H1 (cell line): ENCODE data around the gene DCTD. TPM values are rescaled to one million over a fixed set of nuclear protein-coding genes. Genes with fewer than 3 reads are reported as not detected.

ENCODE experiments used
- CTCF ChIA-PET: fragments of 300-600 bp; sonication (Branson Sonifier 250); formaldehyde crosslinking; loops from one replicate; lab custom pipeline; 2021; ENCODE audit not compliant: partially characterized antibody; lab: Charles Lee
- POLR2A ChIA-PET: fragments of 300-600 bp; sonication (Branson Sonifier 250); formaldehyde crosslinking; loops from one replicate; lab custom pipeline; 2021; ENCODE audit warnings: inconsistent platforms; ENCODE audit not compliant: partially characterized antibody; lab: Charles Lee
- DNase-seq, 2 experiments: peaks; one replicate each; pipeline versions ENCODE4 v3.0.0 to v3.0.0-alpha.2; 2010 to 2022; ENCODE audit warnings: low spot score in 2 of 2, low read depth in 1 of 2, mixed read lengths in 1 of 2
- FAIRE-seq: peaks from 2 replicates; lab custom pipeline; 2011; peaks lifted over from hg19 to GRCh38; lab: Jason Lieb, UNC
- H2AFZ ChIP-seq: 2 replicates; pipeline ENCODE4 v1.8.1; 2012; ENCODE audit warnings: low read length, inconsistent platforms
- H2AK5ac ChIP-seq: 2 replicates; pipeline ENCODE4 v1.6.1; 2013; ENCODE audit warnings: low read depth, low read length
- H2BK120ac ChIP-seq: replicated peaks from 2 replicates; pipeline ENCODE3; 2013; ENCODE audit warnings: low read depth, low read length, inconsistent platforms
- H2BK12ac ChIP-seq: 2 replicates; pipeline ENCODE4 v1.6.1; 2013; ENCODE audit warnings: low read depth, low read length
- H2BK15ac ChIP-seq: 2 replicates; pipeline ENCODE4 v1.6.1; 2013; ENCODE audit warnings: low read length
- H2BK20ac ChIP-seq: 2 replicates; pipeline ENCODE4 v1.6.1; 2013; ENCODE audit warnings: low read length
- H2BK5ac ChIP-seq: 2 replicates; pipeline ENCODE4 v1.6.1; 2013; ENCODE audit warnings: low read depth, low read length
- H3K14ac ChIP-seq: 2 replicates; pipeline ENCODE4 v1.6.1; 2013; ENCODE audit warnings: inconsistent platforms; ENCODE audit not compliant: insufficient read length
- H3K18ac ChIP-seq: 2 replicates; pipeline ENCODE4 v1.6.1; 2013; ENCODE audit warnings: low read length; ENCODE audit errors: extremely low read depth
- H3K23ac ChIP-seq: 2 replicates; pipeline ENCODE4 v1.6.1; 2013; ENCODE audit warnings: inconsistent platforms; ENCODE audit not compliant: insufficient read length
- H3K23me2 ChIP-seq: 2 replicates; pipeline ENCODE4 v1.6.1; 2013; ENCODE audit warnings: low read depth, low read length
- H3K27ac ChIP-seq: 2 replicates; pipeline ENCODE4 v1.6.1; 2011; ENCODE audit warnings: low read depth, low read length, inconsistent platforms
- H3K27me3 ChIP-seq, 4 experiments: replicated peaks in 1 of 4; 1 replicate in 1 of 4; 2 replicates in 3 of 4; pipeline versions ENCODE4 v1.6.1 to v1.8.1; 2011 to 2013; ENCODE audit warnings: low read length in 3 of 4, mild to moderate bottlenecking in 3 of 4, inconsistent platforms in 2 of 4, mixed read lengths in 2 of 4, moderate library complexity in 1 of 4; ENCODE audit not compliant: control insufficient read depth in 3 of 4, insufficient read depth in 3 of 4; ENCODE audit errors: extremely low read depth in 1 of 4
- H3K36me3 ChIP-seq, 4 experiments: 2 replicates each; pipeline versions ENCODE4 v1.6.1 to v1.8.1; 2011 to 2013; ENCODE audit warnings: mild to moderate bottlenecking in 4 of 4, low read length in 3 of 4, moderate library complexity in 2 of 4, control low read depth in 1 of 4, inconsistent platforms in 1 of 4; ENCODE audit not compliant: insufficient read depth in 4 of 4, control insufficient read depth in 2 of 4
- H3K4ac ChIP-seq: replicated peaks from 2 replicates; pipeline ENCODE3; 2013; ENCODE audit warnings: low read length, low read depth, mixed read lengths, inconsistent platforms; ENCODE audit not compliant: insufficient read length
- H3K4me1 ChIP-seq, 4 experiments: replicated peaks in 1 of 4; 1 replicate in 1 of 4; 2 replicates in 3 of 4; pipeline versions ENCODE4 v1.6.1 to v1.8.1; 2011 to 2013; ENCODE audit warnings: low read length in 3 of 4, inconsistent platforms in 2 of 4, mixed read lengths in 1 of 4; ENCODE audit not compliant: insufficient read depth in 4 of 4, control insufficient read depth in 3 of 4
- H3K4me2 ChIP-seq, 2 experiments: 2 replicates each; pipeline versions ENCODE4 v1.6.1 to v1.8.1; 2011 to 2013; ENCODE audit warnings: low read depth in 2 of 2, low read length in 2 of 2, control low read depth in 1 of 2, inconsistent platforms in 1 of 2, mild to moderate bottlenecking in 1 of 2; ENCODE audit not compliant: insufficient read depth in 1 of 2
- H3K4me3 ChIP-seq, 4 experiments: fragments of 200-600, 300-600 bp in 1 of 4; sonication (generic), shearing (Covaris generic), sonication (Bioruptor Twin) in 1 of 4; 2 replicates each; pipeline versions ENCODE4 v1.5.1 to v1.8.1; 2011 to 2016; ENCODE audit warnings: low read length in 4 of 4, low read depth in 3 of 4, control low read depth in 2 of 4, inconsistent platforms in 2 of 4, mild to moderate bottlenecking in 2 of 4, mixed read lengths in 1 of 4, moderate library complexity in 1 of 4; ENCODE audit not compliant: insufficient read depth in 2 of 4; ENCODE audit errors: extremely low read depth in 1 of 4
- H3K56ac ChIP-seq: replicated peaks from 2 replicates; pipeline ENCODE3; 2013; ENCODE audit warnings: low read depth, mild to moderate bottlenecking, mixed read lengths, low read length, inconsistent platforms; ENCODE audit not compliant: insufficient read length
- H3K79me1 ChIP-seq: 2 replicates; pipeline ENCODE4 v1.6.1; 2013; ENCODE audit warnings: low read depth, low read length, control low read depth
- H3K79me2 ChIP-seq, 2 experiments: 2 replicates each; pipeline versions ENCODE4 v1.6.1 to v1.8.1; 2012 to 2013; ENCODE audit warnings: low read length in 2 of 2, mild to moderate bottlenecking in 2 of 2, inconsistent platforms in 1 of 2; ENCODE audit not compliant: insufficient read depth in 2 of 2, control insufficient read depth in 1 of 2
- H3K9ac ChIP-seq, 4 experiments: replicated peaks in 1 of 4; 1 replicate in 1 of 4; 2 replicates in 3 of 4; pipeline versions ENCODE4 v1.6.1 to v1.8.1; 2011 to 2013; ENCODE audit warnings: low read depth in 3 of 4, low read length in 3 of 4, control low read depth in 2 of 4, mild to moderate bottlenecking in 2 of 4, moderate library complexity in 2 of 4, inconsistent platforms in 1 of 4; ENCODE audit errors: extremely low read depth in 1 of 4
- H3K9me3 ChIP-seq, 2 experiments: 2 replicates each; pipeline versions ENCODE4 v1.6.1 to v1.8.1; 2012 to 2013; ENCODE audit warnings: mild to moderate bottlenecking in 2 of 2, moderate library complexity in 2 of 2, control low read depth in 1 of 2, inconsistent platforms in 1 of 2, low read depth in 1 of 2, low read length in 1 of 2, mixed read lengths in 1 of 2; ENCODE audit not compliant: insufficient read depth in 2 of 2
- H4K20me1 ChIP-seq, 2 experiments: replicated peaks in 1 of 2; 2 replicates each; pipeline versions ENCODE3 to v1.8.1; 2011 to 2013; ENCODE audit warnings: inconsistent platforms in 2 of 2, low read length in 2 of 2, mild to moderate bottlenecking in 1 of 2; ENCODE audit not compliant: insufficient read depth in 2 of 2, control insufficient read depth in 1 of 2
- H4K5ac ChIP-seq: 2 replicates; pipeline ENCODE4 v1.6.1; 2013; ENCODE audit warnings: low read length, low read depth, mixed read lengths, inconsistent platforms; ENCODE audit not compliant: insufficient read length
- H4K8ac ChIP-seq: 2 replicates; pipeline ENCODE4 v1.8.0; 2013; ENCODE audit warnings: mild to moderate bottlenecking, moderate library complexity, low read length, inconsistent platforms; ENCODE audit not compliant: insufficient read depth; ENCODE audit errors: extremely low read depth
- H4K91ac ChIP-seq: replicated peaks from 2 replicates; pipeline ENCODE3; 2013; ENCODE audit warnings: low read length, mixed read lengths, inconsistent platforms; ENCODE audit not compliant: insufficient read length
- BACH1 ChIP-seq: IDR thresholded peaks from 2 replicates; pipeline ENCODE4 v1.6.1; 2012; ENCODE audit warnings: low read length, improper control_type of control experiment
- BCL11A ChIP-seq, 2 experiments: IDR thresholded peaks; one replicate each; pipeline ENCODE4 v1.6.1; 2011; ENCODE audit warnings: low read depth in 2 of 2, low read length in 2 of 2, mild to moderate bottlenecking in 2 of 2
- CEBPB ChIP-seq: IDR thresholded peaks from 2 replicates; pipeline ENCODE4 v1.6.1; 2012; ENCODE audit warnings: low read depth, low read length
- CHD2 ChIP-seq: IDR thresholded peaks from 2 replicates; pipeline ENCODE4 v1.6.1; 2012; ENCODE audit warnings: low read length, improper control_type of control experiment
- CTCF ChIP-seq, 3 experiments: IDR thresholded peaks; 1 replicate in 2 of 3; 2 replicates in 1 of 3; pipeline versions ENCODE4 v1.5.1 to v1.6.1; 2011; ENCODE audit warnings: low read length in 3 of 3, mild to moderate bottlenecking in 3 of 3, inconsistent platforms in 2 of 3, low read depth in 1 of 3, moderate library complexity in 1 of 3; ENCODE audit not compliant: insufficient read depth in 1 of 3; ENCODE audit errors: control extremely low read depth in 1 of 3
- E2F6 ChIP-seq: IDR thresholded peaks from 2 replicates; pipeline ENCODE4 v1.6.1; 2012; ENCODE audit warnings: inconsistent platforms
- MAFK ChIP-seq: IDR thresholded peaks from 2 replicates; pipeline ENCODE4 v1.6.1; 2012; ENCODE audit warnings: low read depth, mild to moderate bottlenecking, improper control_type of control experiment, low read length
- RFX5 ChIP-seq: IDR thresholded peaks from 2 replicates; pipeline ENCODE4 v1.6.1; 2011; ENCODE audit warnings: low read depth, low read length, improper control_type of control experiment, borderline replicate concordance
- RNF2 ChIP-seq: fragments of 200-900, 300-1000 bp; sonication (generic); IDR thresholded peaks from 2 replicates; pipeline ENCODE4 v1.7.1; 2016; ENCODE audit warnings: borderline replicate concordance, low read depth, mild to moderate bottlenecking, antibody characterized with exemption, low read length; ENCODE audit not compliant: poor library complexity, severe bottlenecking; ENCODE audit errors: missing control alignments
- SP1 ChIP-seq: IDR thresholded peaks from 2 replicates; pipeline ENCODE4 v1.6.1; 2011; ENCODE audit warnings: low read depth, low read length
- SP4 ChIP-seq: IDR thresholded peaks from 2 replicates; pipeline ENCODE4 v1.6.1; 2012; ENCODE audit warnings: low read length, inconsistent platforms
- SUZ12 ChIP-seq: fragments of 200-600 bp; sonication (generic); IDR thresholded peaks from 2 replicates; pipeline ENCODE4 v1.6.1; 2012; ENCODE audit warnings: mild to moderate bottlenecking, inconsistent platforms, low read length, moderate library complexity, mixed read lengths
- WGBS, 2 experiments: shearing (Covaris generic) in 1 of 2; methylation state at CpG; one replicate each; pipeline versions ENCODE4 v1.1.6 to v1.1.7; 2013 to 2015; ENCODE audit warnings: low lambda C conversion rate in 2 of 2, mixed read lengths in 2 of 2, inconsistent platforms in 1 of 2, low coverage in 1 of 2, missing lambda C conversion rate in 1 of 2; ENCODE audit not compliant: insufficient replicate concordance in 2 of 2, insufficient coverage in 1 of 2, insufficient read length in 1 of 2; ENCODE audit errors: extremely low coverage in 1 of 2, missing lambda C conversion rate in 1 of 2; 5-methylcytosine and 5-hydroxymethylcytosine counted together
- polyA plus RNA-seq, 7 experiments: library from polyadenylated mRNA; depleted of rRNA in 3 of 7; stranded (reverse) in 5 of 7; unstranded in 2 of 7; fragments of >200 nt in 5 of 7; fragments of 200-250 nt in 2 of 7; gene quantifications; 1 replicate in 5 of 7; 2 replicates in 1 of 7; 4 replicates in 1 of 7; pipeline versions ENCODE4 v1.2.1 to v1.2.3, GENCODE V29; 2011 to 2013; ENCODE audit warnings: missing spikeins in 2 of 7, mixed read lengths in 2 of 7
- total RNA-seq: library from RNA; stranded (reverse); fragmentation: NEBNext Ultra II Directional; extraction: Animal tissue kit (Norgen Biotek cat#: 25700); gene quantifications from 2 replicates; pipeline ENCODE4 v1.2.1, GENCODE V29; 2021

Gene DCTD
- total and polyA plus RNA-seq, 2 of the 8 experiments (the other 6 are each of a cell fraction or from before 2014, with no cell fraction given), result 60.2 to 69.5 TPM

DNA sequence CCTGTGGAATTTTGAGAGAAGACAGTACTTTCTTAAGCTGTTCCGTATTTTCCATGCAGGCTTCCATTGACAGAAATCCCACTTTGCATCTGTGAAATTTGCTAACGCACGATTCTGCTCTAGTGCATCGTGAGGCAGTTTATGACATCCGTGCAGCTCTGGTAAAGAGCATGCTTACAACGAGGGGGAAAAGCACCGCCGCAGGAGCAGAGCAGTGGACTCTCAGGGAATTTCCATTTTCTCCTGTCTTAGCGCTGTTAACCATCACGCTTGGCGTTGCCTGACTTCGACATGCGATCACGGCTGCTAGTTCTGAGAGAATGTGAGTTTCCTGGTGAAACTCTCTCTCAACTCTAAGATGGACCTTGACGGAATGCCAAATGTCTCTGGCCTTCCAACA lies 43.9 kb downstream of the DCTD start:
- no peaks in the 10 kb centered on the region for H3K9me3 ChIP-seq
- H2BK120ac ChIP-seq, result no peak overlapping the region
- no peaks in the 10 kb centered on the region; a peak in 1 of 7 replicates for H3K27me3 ChIP-seq
- H3K4me1 ChIP-seq, result no peaks in the 10 kb centered on the region
- no peak overlapping the region for H2BK12ac ChIP-seq
- no peak overlapping the region for H3K27ac ChIP-seq
- H3K4ac ChIP-seq, result no peak overlapping the region
- CTCF ChIA-PET, result interaction anchor here (0.7 to 1.4 kb wide), 4 partner anchors 8 to 21 kb away, joined by 3 to 4 read pairs (median 3); no protein-coding TSS in a partner anchor
- H4K91ac ChIP-seq, result no peak overlapping the region
- no peak overlapping the region for H3K18ac ChIP-seq
- H3K23me2 ChIP-seq, result no peaks in the 10 kb centered on the region
- no peak overlapping the region for H2AK5ac ChIP-seq
- no peak overlapping the region for H4K5ac ChIP-seq
- no peak overlapping the region for H4K8ac ChIP-seq
- H3K56ac ChIP-seq, result no peak overlapping the region
- H3K79me2 ChIP-seq, result no peaks in the 10 kb centered on the region
- H4K20me1 ChIP-seq, result no peaks in the 10 kb centered on the region
- no peak overlapping the region for H2AFZ ChIP-seq
- 92% methylated on average over 15 of the region's 15 CpGs; no CpG with 5 or more reads in 1 of the 2 experiments for WGBS, 2 experiments
- no peak overlapping the region for H3K23ac ChIP-seq
- H2BK15ac ChIP-seq, result no peak overlapping the region
- H2BK20ac ChIP-seq, result no peak overlapping the region
- POLR2A ChIA-PET, result no interaction called here
- no peak for DNase-seq
- FAIRE-seq, result no peak
- H3K9ac ChIP-seq, result no peak overlapping the region
- H3K79me1 ChIP-seq, result no peaks in the 10 kb centered on the region
- TF ChIP-seq RNF2 (no peak), MAFK (no peak), SP4 (no peak), BACH1 (no peak), SP1 (no peak), RFX5 (no peak), CEBPB (no peak), CHD2 (no peak), BCL11A (IDR thresholded peaks at IDR 0.05; ENCODE audit: low read depth in 2 of 2, low read length in 2 of 2) (no peak), SUZ12 (no peak), CTCF (IDR thresholded peaks at IDR 0.05; ENCODE audit: control extremely low read depth in 1 of 3, insufficient read depth in 1 of 3, low read depth in 1 of 3, low read length in 3 of 3) (no peak), E2F6 (no peak)
- H3K4me2 ChIP-seq, result no peak overlapping the region
- H3K4me3 ChIP-seq, result no peak overlapping the region
- H2BK5ac ChIP-seq, result no peak overlapping the region
- no peaks in the 10 kb centered on the region for H3K36me3 ChIP-seq
- no peak overlapping the region for H3K14ac ChIP-seq
